Endothelial cell of umbilical vein (primary cell): ENCODE results near the gene CIC.

ENCODE experiments used
- CTCF ChIP-seq, 2 donors: IDR thresholded peaks; 1 replicate in 1 of 2; 2 replicates in 1 of 2; pipeline ENCODE4 v1.5.1; 2011; ENCODE audit warnings: low read length in 2 of 2, mild to moderate bottlenecking in 2 of 2, moderate library complexity in 2 of 2, control low read depth in 1 of 2, inconsistent platforms in 1 of 2, low read depth in 1 of 2; ENCODE audit not compliant: insufficient read depth in 1 of 2; ENCODE audit errors: extremely low read depth in 1 of 2
- EZH2 ChIP-seq: IDR thresholded peaks from 2 replicates; pipeline ENCODE4 v1.6.1; 2012; ENCODE audit warnings: borderline replicate concordance, low read depth, mild to moderate bottlenecking, moderate library complexity, low read length, inconsistent platforms; ENCODE audit not compliant: severe bottlenecking
- GATA2 ChIP-seq: IDR thresholded peaks from 2 replicates; pipeline ENCODE4 v1.7.0; 2011; ENCODE audit warnings: low read depth, mild to moderate bottlenecking, moderate library complexity, mixed read lengths, low read length; ENCODE audit not compliant: insufficient read length, insufficient read depth
- MAX ChIP-seq: IDR thresholded peaks from 2 replicates; pipeline ENCODE4 v1.6.1; 2011; ENCODE audit not compliant: insufficient read depth, insufficient read length
- MYC ChIP-seq: IDR thresholded peaks from one replicate; pipeline ENCODE4 v1.6.1; 2011; ENCODE audit warnings: mild to moderate bottlenecking, low read depth, low read length
- POLR2A ChIP-seq: IDR thresholded peaks from 2 replicates; pipeline ENCODE4 v1.6.1; 2012; ENCODE audit warnings: low read depth, mild to moderate bottlenecking, control low read depth, low read length
- POLR2AphosphoS5 ChIP-seq: IDR thresholded peaks from 2 replicates; pipeline ENCODE4 v1.6.1; 2012; ENCODE audit warnings: low read depth, mild to moderate bottlenecking, control low read depth, low read length, moderate library complexity; ENCODE audit not compliant: insufficient read depth

- TF ChIP-seq EZH2 (no peak), POLR2A (no peak), MAX (no peak), GATA2 (no peak), CTCF (IDR thresholded peaks at IDR 0.05; ENCODE audit: extremely low read depth in 1 of 2, insufficient read depth in 1 of 2, low read depth in 1 of 2, low read length in 2 of 2) (no peak), POLR2AphosphoS5 (no peak), MYC (no peak)
Observed at GRCh38 chr19:42328854-42329253, 59.8 kb downstream of the CIC start.
